GM18951 (cell line): ENCODE measurements around the gene CTRB1.
"Not testable (repeated sequence)": the region's sequence is repeated elsewhere in the genome, so short reads cannot be mapped to it uniquely, and the experiment has no call there.

Source experiments
- POLR2A ChIP-seq: IDR thresholded peaks from 4 replicates; pipeline ENCODE4 v1.6.1; 2011; ENCODE audit warnings: mild to moderate bottlenecking; ENCODE audit not compliant: insufficient read length, insufficient read depth; ENCODE audit errors: extremely low read depth
- in situ Hi-C: fragments of 300-500 bp; cut with MboI; formaldehyde crosslinking; loops from one replicate; pipeline ENCODE4 v1.12.0; 2022; ENCODE audit warnings: low sequenced_read_pairs, mixed read lengths, inconsistent platforms; ENCODE audit not compliant: unreplicated experiment

CTRB1 gene

DNA sequence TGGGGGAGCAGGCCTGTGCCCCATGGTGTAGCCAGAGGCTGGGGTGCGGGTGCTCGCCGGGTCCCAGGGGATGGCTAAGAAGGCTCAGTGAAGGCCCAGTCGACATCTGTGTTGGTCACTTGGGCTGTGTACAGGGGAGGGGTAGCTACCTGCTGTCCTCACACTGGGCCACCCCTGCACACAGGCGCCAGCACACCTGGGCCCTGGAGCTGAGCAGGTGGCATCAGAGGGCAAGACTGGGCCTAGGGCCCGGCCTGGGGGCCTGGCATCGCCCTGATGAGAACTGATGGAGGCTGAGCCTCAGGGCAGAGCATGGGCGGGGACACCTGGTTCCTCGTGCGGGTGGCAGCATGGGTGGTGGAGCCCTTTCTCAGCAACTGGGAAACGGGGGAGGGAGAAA lies 11.0 kb upstream of the CTRB1 start:
- in situ Hi-C loops: loop anchor here (10.0 kb wide), 1 partner anchor 197 kb away; no protein-coding TSS in a partner anchor
- no peak for TF ChIP-seq POLR2A

DNA sequence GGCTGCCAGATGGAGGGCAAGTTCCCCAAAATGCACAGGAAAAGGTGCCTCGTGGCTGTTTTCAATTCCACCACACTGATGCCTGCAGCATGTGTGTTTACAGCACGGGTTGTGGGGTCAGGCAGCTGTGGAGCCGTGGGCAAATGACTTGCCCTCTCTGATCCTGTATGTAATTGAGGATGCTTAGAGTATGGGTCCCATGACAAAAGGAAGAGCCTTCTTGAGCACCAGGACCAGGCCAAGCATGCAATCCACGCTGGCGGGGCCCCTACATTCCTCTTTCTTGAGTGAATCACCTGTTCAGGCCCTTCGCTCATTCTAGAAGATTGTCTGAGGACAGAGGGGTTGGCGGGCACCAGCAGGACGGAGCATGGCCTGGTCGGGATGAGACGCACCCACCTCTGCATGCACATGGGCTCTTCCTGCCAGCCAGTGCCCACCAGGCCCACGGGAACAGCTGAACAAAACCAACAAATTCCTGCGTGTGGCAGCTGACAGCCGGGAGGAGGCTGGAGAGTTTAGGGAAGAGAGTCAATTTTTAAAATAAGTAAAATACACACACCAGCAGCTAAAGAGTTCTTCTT lies 10.5 kb upstream of the CTRB1 start:
- in situ Hi-C loops: loop anchor here (10.0 kb wide), 1 partner anchor 196 kb away; no protein-coding TSS in a partner anchor
- TF ChIP-seq POLR2A: no peak

DNA sequence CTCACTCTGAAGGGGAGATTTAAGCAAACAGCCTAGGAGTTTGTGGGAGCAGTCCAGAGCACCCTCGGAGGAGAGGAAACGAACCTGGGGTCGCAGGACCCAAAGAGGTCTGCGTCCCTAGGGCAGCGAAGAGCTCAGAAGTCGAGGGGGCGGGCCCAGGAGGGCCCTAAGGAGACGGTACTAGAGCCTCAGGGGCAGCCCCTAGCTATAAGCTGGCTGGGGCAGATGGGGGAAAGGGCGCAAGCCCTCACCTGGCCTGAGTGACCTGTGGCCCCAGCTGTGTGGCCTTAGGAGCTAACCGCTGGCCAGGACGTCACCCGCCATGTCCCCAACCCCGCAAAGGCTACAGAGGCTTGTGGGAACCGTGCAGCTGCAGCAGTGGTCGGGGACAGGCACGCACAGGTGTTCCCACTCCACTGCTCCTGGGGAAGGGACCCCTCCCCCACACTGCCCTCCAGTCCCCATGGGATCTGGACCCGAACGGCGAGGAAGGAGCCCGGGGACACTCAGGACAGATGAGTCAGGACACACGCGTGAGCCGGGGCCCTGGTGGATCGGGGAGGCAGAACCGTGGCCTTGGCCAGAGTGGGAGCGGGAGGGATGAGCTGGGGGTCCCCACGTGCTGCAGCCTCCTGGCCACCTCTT lies 9.8 kb upstream of the CTRB1 start:
- no peak for TF ChIP-seq POLR2A
- in situ Hi-C loops: loop anchor here (10.0 kb wide), 1 partner anchor 196 kb away; no protein-coding TSS in a partner anchor

DNA sequence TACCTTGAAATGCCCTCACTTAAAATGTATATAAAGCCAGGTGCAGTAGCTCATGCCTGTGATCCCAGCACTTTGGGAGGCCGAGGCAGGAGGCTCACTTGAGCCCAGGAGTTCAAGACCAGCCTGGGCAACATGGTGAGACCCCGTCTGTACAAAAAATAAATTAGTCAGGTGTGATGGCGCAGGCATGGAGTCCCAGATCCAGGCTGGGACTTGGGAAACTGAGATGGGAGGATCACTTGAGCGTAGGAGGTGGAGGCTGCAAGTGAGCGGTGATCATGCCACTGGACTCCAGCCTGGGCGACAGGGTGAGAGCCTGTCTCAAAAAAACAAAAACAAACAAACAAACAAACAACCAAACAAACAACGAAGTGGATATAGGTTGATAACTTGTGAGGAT lies 9.3 kb upstream of the CTRB1 start:
- in situ Hi-C loops: loop anchor here (10.0 kb wide), 1 partner anchor 195 kb away; no protein-coding TSS in a partner anchor

DNA sequence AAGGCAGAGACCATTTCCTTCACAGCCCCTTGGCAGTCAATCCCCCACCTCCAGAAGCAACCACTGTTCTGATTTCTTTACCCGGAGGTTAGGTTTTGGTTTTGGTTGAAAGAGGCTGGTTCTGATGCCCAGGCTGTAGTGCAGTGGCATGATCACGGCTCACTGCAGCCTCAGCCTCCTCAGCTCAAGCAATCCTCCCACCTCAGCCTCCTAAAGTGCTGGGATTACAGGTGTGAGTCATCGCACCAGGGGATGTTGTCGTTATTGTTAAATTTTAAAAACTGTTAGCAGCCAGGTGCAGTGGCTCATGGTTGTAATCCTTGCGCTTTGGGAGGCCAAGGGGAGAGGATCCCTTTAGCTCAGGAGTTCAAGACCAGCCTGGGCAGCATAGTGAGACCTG lies 8.8 kb upstream of the CTRB1 start:
- no peak for TF ChIP-seq POLR2A
- in situ Hi-C loops: loop anchor here (10.0 kb wide), 1 partner anchor 195 kb away; no protein-coding TSS in a partner anchor

DNA sequence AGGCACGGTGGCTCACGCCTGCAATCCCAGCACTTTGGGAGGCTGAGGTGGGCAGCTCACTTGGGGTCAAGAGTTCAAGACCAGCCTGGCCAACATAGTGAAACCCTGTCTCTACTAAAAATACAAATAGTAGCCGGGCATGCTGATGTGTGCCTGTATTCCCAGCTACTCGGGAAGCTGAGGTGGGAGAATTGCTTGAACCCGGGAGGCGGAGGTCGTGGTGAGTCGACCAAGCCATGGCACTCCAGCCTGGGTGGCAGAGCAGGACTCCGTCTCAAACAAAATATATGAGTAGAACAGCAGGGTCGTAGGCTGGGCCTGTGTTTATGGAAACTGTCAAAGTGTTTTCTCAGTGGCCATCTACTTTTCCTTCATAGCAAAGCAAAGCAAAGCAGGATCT lies 7.5 kb upstream of the CTRB1 start:
- in situ Hi-C loops: not testable (repeated sequence)

DNA sequence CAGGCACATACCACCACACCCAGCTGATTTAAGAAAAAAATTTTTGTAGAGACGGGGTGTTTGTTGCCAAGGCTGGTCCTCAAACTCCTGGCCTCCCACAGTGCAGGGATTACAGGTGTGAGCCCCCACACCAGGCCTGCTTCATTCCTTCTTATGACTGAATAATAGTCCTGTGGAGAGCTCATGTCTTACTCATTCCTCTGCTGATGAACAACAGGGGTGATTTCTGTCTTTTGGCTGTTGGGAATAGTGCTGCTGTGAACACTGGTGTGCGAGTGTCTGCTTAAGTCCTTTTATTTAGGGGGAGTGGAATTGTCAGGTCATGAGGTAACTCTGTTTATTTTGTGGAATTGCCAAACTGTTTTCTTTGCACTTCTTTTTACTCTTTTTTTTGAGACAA lies 2.7 kb upstream of the CTRB1 start:
- in situ Hi-C loops: no loop called here
- no peak for TF ChIP-seq POLR2A

DNA sequence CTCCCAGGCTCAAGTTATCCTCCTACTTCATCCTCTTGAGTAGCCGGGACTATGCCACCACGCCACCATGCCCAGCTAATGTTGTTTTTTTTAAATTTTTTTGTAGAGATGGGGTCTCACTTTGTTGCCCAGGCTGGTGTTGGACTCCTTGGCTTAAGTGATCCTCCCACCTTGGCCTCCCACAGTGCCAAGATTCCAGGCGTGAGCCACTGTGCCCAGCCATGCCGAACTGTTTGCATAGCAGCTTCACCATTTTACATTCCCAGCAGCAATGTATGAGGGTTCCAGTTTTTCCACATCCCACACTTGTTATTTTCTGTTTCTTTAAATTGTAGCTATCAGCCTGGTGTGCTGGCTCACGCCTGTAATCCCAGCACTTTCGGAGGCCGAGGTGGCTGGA lies 2.2 kb upstream of the CTRB1 start:
- in situ Hi-C loops: no loop called here
- TF ChIP-seq POLR2A: no peak

DNA sequence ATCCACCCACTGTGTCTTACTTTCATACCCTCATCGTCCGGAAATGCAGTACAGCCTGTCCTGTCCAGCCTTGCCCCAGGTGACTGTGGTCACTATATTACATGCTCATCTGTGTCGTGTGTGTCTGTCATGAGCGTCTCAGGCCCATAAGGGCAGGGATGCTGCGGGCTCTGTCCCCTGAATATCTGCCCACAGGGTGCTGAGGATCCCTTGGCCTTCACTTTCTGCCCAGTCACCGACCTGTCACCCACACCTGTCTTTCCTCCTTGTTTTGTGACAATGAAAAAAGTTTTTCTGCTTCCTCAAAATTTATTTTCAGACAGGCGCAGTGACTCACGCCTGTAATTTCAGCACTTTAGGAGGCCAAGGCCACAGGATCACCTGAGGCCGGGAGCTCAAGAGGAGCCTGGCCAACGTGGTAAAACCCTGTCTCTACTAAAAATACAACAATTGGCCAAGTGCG lies 1.4 kb upstream of the CTRB1 start:
- in situ Hi-C loops: no loop called here
- no peak for TF ChIP-seq POLR2A

DNA sequence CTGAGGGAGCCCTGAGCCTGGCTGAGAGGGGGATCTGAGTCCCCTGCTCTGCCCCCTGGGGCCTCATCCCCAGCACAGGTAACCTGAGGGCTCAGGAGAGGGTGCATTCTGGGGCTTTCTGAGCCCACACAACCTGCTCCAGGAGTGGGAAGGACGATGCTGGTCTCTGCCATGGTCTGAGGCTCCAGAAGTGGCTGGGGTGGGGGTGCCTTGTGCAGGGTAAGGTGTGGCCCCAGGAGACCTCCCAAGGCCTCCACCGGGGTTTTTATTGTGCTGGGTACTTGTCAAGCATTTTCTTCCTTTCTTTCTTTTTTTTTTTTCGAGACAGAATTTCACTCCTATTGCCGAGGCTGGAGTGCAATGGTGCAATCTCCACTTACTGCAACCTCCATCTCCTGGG lies 300 bp downstream of the CTRB1 start:
- no peak for TF ChIP-seq POLR2A
- in situ Hi-C loops: no loop called here

DNA sequence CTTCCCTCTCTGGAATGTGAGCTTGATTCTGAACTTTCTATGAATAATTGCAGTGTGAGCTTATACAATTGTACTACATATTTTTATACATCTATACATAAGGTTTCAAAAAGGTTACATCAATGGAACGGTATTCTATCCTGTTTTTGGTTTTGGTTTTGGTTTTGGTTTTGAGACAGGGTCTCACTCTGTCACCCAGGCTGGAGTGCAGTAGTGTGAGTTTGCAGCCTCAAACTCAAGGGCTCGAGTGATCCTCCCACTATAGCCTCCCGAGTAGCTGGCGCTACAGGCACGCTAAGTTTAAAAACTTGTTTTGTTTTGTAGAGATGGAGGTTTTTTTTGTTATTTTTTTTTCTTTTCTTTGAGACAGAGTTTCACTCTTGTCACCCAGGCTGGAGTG lies 1.1 kb downstream of the CTRB1 start:
- in situ Hi-C loops: no loop called here
- no peak for TF ChIP-seq POLR2A

DNA sequence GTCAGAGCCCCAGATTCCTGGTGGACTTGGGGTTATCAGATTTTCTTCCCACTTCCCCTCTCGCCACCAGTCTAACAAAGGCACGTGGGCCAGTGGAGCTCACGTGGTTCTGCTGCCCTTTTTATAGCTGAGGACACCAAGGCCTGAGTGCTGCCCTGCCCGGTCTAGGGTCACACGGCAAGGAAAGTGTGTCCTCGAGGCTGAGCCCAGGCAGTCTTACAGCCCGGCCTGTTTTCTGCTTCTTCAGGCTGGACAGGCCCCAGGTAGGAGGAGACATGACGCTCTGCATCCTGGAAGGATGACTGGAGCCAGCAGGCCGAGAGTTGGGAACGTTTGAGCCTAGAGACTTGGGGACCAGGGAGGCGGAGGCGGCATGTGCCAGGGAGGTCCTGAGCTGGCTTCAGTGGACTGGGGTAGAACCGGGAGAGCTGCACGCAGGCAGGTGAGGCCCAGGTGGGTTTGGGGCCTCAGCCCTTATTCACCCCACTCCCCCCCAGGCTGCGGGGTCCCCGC lies 3.5 kb downstream of the CTRB1 start:
- TF ChIP-seq POLR2A: no peak
- in situ Hi-C loops: no loop called here

DNA sequence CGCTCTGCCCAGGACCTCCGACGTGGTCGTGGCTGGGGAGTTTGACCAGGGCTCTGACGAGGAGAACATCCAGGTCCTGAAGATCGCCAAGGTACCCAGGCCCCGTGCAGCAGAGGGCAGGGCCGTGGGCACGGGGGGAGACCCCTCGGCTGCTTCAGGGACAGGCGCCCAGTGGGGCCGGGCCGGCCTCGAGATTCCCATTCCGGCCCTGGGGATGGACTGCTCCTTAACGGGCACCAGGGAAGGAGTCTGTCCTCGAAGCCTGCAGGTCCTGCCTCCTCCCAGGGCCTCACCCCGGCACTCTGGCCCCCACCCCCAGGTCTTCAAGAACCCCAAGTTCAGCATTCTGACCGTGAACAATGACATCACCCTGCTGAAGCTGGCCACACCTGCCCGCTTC lies 4.3 kb downstream of the CTRB1 start:
- in situ Hi-C loops: not testable (repeated sequence)

DNA sequence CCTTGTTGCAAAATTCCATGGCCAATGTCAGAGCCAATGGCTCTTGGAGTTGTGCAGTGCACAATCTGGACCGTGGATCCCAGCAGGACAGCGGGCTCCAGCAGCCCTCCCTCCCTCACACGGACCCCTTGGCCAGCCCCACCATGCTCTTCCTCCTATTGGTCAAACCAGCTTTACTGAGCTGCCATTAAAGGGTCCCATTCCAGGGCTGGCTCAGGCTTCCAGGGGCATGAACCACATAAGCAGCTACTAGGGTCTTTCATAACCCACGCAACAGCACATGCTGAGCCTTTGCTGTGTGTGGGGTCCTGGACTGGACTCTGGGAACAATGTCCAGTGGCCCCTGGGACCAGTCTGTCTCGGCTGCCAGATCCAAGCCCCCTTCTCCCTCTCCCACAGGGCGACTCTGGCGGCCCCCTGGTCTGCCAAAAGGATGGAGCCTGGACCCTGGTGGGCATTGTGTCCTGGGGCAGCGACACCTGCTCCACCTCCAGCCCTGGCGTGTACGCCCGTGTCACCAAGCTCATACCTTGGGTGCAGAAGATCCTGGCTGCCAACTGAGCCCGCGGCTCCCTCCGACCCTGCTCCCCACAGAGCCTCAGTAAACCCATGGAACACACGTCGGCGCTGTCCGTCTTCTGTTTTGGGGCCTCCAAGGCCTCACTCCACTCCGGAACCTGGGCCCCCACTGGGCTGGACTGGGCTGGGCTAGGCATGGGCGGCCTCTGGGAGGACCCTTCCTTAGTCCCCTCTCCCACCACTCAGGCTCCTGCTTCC lies 5.7 kb downstream of the CTRB1 start:
- TF ChIP-seq POLR2A: no peak
- in situ Hi-C loops: no loop called here

DNA sequence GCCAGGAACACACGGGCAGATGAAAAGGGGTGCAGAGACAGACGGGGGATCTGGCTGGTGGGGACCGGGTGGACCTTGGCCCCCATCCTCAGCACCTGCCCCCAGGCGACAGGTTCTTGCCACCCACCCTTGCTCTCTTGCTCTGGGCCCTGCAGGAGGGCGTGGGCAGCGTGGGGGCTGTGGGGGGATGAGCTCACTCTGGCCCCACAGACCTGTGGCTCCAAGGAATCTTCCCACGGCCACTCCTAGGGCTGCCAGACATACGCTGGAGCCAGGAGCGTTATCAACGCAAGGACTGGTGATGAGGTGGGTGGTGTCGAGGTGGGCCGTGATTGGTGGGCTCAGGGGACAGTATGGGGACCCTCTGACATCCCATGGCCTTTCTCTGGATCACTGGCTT lies 6.3 kb downstream of the CTRB1 start:
- in situ Hi-C loops: no loop called here
- no peak for TF ChIP-seq POLR2A
